Nephron (organoid): ENCODE data around the gene CFAP210.

Experiments used
- H3K27ac Mint-ChIP-seq, 3 experiments: 2 replicates each; pipeline ENCODE4 v1.8.0; 2020; ENCODE audit warnings: mixed read lengths in 3 of 3, mild to moderate bottlenecking in 2 of 3, moderate library complexity in 1 of 3
- H3K27me3 Mint-ChIP-seq: 2 replicates; pipeline ENCODE4 v1.8.0; 2021; ENCODE audit warnings: low read depth, mild to moderate bottlenecking, moderate library complexity, mixed read lengths
- H3K36me3 Mint-ChIP-seq: 2 replicates; pipeline ENCODE4 v1.8.0; 2020; ENCODE audit warnings: low read depth, mixed read lengths
- H3K4me1 Mint-ChIP-seq: 2 replicates; pipeline ENCODE4 v1.8.0; 2020; ENCODE audit warnings: mixed read lengths
- H3K4me3 Mint-ChIP-seq, 3 experiments: 2 replicates each; pipeline ENCODE4 v1.8.0; 2020; ENCODE audit warnings: mild to moderate bottlenecking in 3 of 3, mixed read lengths in 3 of 3, moderate library complexity in 2 of 3
- H3K9me3 Mint-ChIP-seq: 2 replicates; pipeline ENCODE4 v1.8.0; 2020; ENCODE audit warnings: mixed read lengths
- CTCF ChIP-seq, 3 experiments: fragments of 200-600 bp; sonication (generic); IDR thresholded peaks; one replicate each; pipeline ENCODE4 v1.5.0; 2021; ENCODE audit warnings: antibody characterized with exemption in 3 of 3; ENCODE audit not compliant: unreplicated experiment in 3 of 3

CFAP210 gene

GRCh38 chr2:169694113-169694893 lies at the start of gene CFAP210, which contains the start of gene PHOSPHO2:
TSS of gene CFAP210 (minus strand) at chr2:169694405. CDS start at chr2:169694327, 78 bp downstream.
TSS of gene PHOSPHO2 (plus strand) at chr2:169694469. CDS start at chr2:169700972, 6,503 bp downstream.
- Mint-ChIP-seq H3K4me3 (peak within 1 kb of the TSS; percentile 91 to 94 (median 91)), H3K27me3 (no peaks in the 10 kb centered on the region), H3K36me3 (peaks cover 20% of the 10 kb centered on the region), H3K9me3 (peaks cover 13% of the 10 kb centered on the region), H3K4me1 (peaks cover 12% of the 10 kb centered on the region), H3K27ac (peak within 1 kb of the TSS; percentile 69 to 91 (median 88))
- TF ChIP-seq CTCF (IDR thresholded peaks at IDR 0.05; ENCODE audit: unreplicated experiment in 3 of 3): no peak

DNA sequence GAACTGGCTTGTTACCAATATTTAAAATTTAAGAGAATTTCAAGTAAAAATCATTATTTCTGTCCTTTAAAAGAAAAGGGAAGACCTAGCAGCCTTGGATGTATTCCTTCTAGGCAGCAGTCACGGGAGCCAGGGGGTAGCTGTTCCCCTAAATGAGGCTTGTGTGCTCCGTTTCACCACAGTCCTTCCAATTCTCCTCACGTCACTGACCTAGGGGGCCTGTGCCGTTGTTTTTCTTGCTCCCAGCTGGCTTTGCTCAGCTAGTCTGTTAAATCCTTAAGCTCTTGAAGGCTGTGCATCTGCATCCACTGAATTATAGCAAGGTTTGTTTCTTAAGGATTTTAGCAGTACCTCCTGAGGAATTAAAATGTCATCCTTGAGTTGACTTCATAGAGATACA lies 49.3 kb upstream of the CFAP210 start:
- no peak for TF ChIP-seq CTCF (IDR thresholded peaks at IDR 0.05; ENCODE audit: unreplicated experiment in 3 of 3)
- Mint-ChIP-seq H3K4me1 (peaks cover 9% of the 10 kb centered on the region), H3K9me3 (no peaks in the 10 kb centered on the region)

GRCh38 chr2:169739351-169739750 lies 45.1 kb upstream of the CFAP210 start:
- peaks cover 32% of the 10 kb centered on the region for H3K4me1 Mint-ChIP-seq
- H3K27ac Mint-ChIP-seq: peak overlapping the region in 2 of 3 experiments; percentile 1 to 6
- H3K9me3 Mint-ChIP-seq: no peaks in the 10 kb centered on the region
- H3K4me3 Mint-ChIP-seq: peak overlapping the region; percentile 15 to 30 (median 16)
- H3K36me3 Mint-ChIP-seq: peaks cover 31% of the 10 kb centered on the region
- no peaks in the 10 kb centered on the region for H3K27me3 Mint-ChIP-seq
- TF ChIP-seq CTCF (IDR thresholded peaks at IDR 0.05; ENCODE audit: unreplicated experiment in 3 of 3): no peak

More for the DNA sequence above, 49.3 kb upstream of the CFAP210 start:
- no peaks in the 10 kb centered on the region for H3K27me3 Mint-ChIP-seq
- no peak overlapping the region for H3K27ac Mint-ChIP-seq
- H3K4me3 Mint-ChIP-seq: no peak overlapping the region
- H3K36me3 Mint-ChIP-seq: peaks cover 55% of the 10 kb centered on the region

- H3K36me3 Mint-ChIP-seq: peaks cover 24% of the 10 kb centered on the region
- peak overlapping the region in 2 of 3 experiments; percentile 16 to 30 for H3K4me3 Mint-ChIP-seq
- H3K27me3 Mint-ChIP-seq: no peaks in the 10 kb centered on the region
- H3K9me3 Mint-ChIP-seq: no peaks in the 10 kb centered on the region
- TF ChIP-seq CTCF (IDR thresholded peaks at IDR 0.05; ENCODE audit: unreplicated experiment in 3 of 3): no peak
- H3K27ac Mint-ChIP-seq: peak overlapping the region in 2 of 3 experiments; percentile 1 to 6
- H3K4me1 Mint-ChIP-seq: peaks cover 32% of the 10 kb centered on the region
These were observed 44.5 kb upstream of the CFAP210 start for GRCh38 chr2:169738566-169739229.

DNA sequence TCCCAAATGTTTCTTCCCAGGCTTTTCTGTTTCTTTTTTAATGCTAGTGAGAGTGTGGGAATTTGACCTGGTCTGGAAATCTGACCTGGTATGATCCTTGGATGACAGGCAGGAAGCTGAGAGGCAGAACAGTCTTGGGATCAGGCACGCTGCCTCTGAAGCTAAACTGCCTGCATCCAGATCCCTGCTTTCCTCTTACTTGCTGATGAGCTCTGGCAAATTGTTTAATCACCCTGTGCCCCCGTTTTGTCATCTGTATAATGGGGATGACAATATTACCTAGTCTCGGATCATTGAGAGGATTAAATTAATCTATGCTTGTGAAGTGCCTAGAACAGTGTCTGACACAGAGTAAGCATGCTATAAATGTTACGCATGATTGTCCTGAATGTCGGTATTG lies 42.7 kb upstream of the CFAP210 start:
- H3K4me1 Mint-ChIP-seq: peaks cover 32% of the 10 kb centered on the region
- peak overlapping the region; percentile 2 to 65 (median 23) for H3K27ac Mint-ChIP-seq
- no peak for TF ChIP-seq CTCF (IDR thresholded peaks at IDR 0.05; ENCODE audit: unreplicated experiment in 3 of 3)
- no peaks in the 10 kb centered on the region for H3K9me3 Mint-ChIP-seq
- peaks cover 20% of the 10 kb centered on the region for H3K36me3 Mint-ChIP-seq
- H3K27me3 Mint-ChIP-seq: peaks cover 8% of the 10 kb centered on the region
- H3K4me3 Mint-ChIP-seq: peak overlapping the region; percentile 71 to 97 (median 93)
